Measurements from ENCODE around the gene TLE5.
A peak's percentile ranks its signal among the peaks of the same experiment; 100 is the strongest.

Gene TLE5

GRCh38 chr19:3062165-3063105 is at the start of gene TLE5:
TSS of gene TLE5 (minus strand) at chr19:3062495. CDS start at chr19:3062200, 295 bp downstream.
- DNase-seq (ENCODE audit: low read depth in 2 of 2), result peak; percentile 37 to 57

- DNase-seq (ENCODE audit: low read depth in 2 of 2), result no peak
Measured at GRCh38 chr19:3111586-3112247, 49.4 kb upstream of the TLE5 start.

GRCh38 chr19:3110126-3110825 is 48.0 kb upstream of the TLE5 start:
- DNase-seq (ENCODE audit: low read depth in 2 of 2), result no peak

GRCh38 chr19:3109491-3109890 is 47.2 kb upstream of the TLE5 start:
- DNase-seq (ENCODE audit: low read depth in 2 of 2), result no peak

GRCh38 chr19:3108775-3109174 is 46.5 kb upstream of the TLE5 start:
- peak; percentile 49 to 59 for DNase-seq (ENCODE audit: low read depth in 2 of 2)

GRCh38 chr19:3107658-3108057 is 45.4 kb upstream of the TLE5 start:
- DNase-seq (ENCODE audit: low read depth in 2 of 2), result no peak

GRCh38 chr19:3106509-3107141 is 44.3 kb upstream of the TLE5 start:
- no peak for DNase-seq (ENCODE audit: low read depth in 2 of 2)

- no peak for DNase-seq (ENCODE audit: low read depth in 2 of 2)
Measured at GRCh38 chr19:3105641-3106508, 43.6 kb upstream of the TLE5 start.

- no peak for DNase-seq (ENCODE audit: low read depth in 2 of 2)
Measured at GRCh38 chr19:3104708-3104983, 42.4 kb upstream of the TLE5 start.

- no peak for DNase-seq (ENCODE audit: low read depth in 2 of 2)
Measured at GRCh38 chr19:3102239-3103140, 40.2 kb upstream of the TLE5 start.

- no peak for DNase-seq (ENCODE audit: low read depth in 2 of 2)
Measured at GRCh38 chr19:3100747-3101730, 38.7 kb upstream of the TLE5 start.

GRCh38 chr19:3100331-3100730 is 38.0 kb upstream of the TLE5 start:
- no peak for DNase-seq (ENCODE audit: low read depth in 2 of 2)

GRCh38 chr19:3099347-3100145 is 37.3 kb upstream of the TLE5 start:
- no peak for DNase-seq (ENCODE audit: low read depth in 2 of 2)

GRCh38 chr19:3098515-3099346 is 36.4 kb upstream of the TLE5 start:
- no peak for DNase-seq (ENCODE audit: low read depth in 2 of 2)

- no peak for DNase-seq (ENCODE audit: low read depth in 2 of 2)
Measured at GRCh38 chr19:3098141-3098514, 35.8 kb upstream of the TLE5 start.

GRCh38 chr19:3097442-3097871 is 35.2 kb upstream of the TLE5 start:
- DNase-seq (ENCODE audit: low read depth in 2 of 2), result no peak

- DNase-seq (ENCODE audit: low read depth in 2 of 2), result no peak
Measured at GRCh38 chr19:3096902-3097326, 34.6 kb upstream of the TLE5 start.
